Neural cell (in vitro differentiated cells): Measurements from ENCODE around the gene FOXI1.

Experiments used
- CTCF ChIP-seq: fragments of 450-650 bp; IDR thresholded peaks from 2 replicates; pipeline ENCODE4 v1.5.1; 2014; ENCODE audit warnings: antibody characterized with exemption, mild to moderate bottlenecking, moderate library complexity; ENCODE audit not compliant: poor library complexity, severe bottlenecking
- EP300 ChIP-seq: fragments of 450-650 bp; conservative IDR thresholded peaks from 2 replicates; pipeline ENCODE4 v1.6.1; 2014; ENCODE audit warnings: antibody characterized with exemption, mild to moderate bottlenecking, moderate library complexity; ENCODE audit not compliant: poor library complexity, severe bottlenecking
- MXI1 ChIP-seq: fragments of 450-650 bp; conservative IDR thresholded peaks from 2 replicates; pipeline ENCODE4 v1.6.1; 2014; ENCODE audit warnings: antibody characterized with exemption, mild to moderate bottlenecking; ENCODE audit not compliant: poor library complexity, severe bottlenecking

- peak; percentile 90 for TF ChIP-seq CTCF
- TF ChIP-seq MXI1 = no peak
- TF ChIP-seq EP300 = no peak
These were observed 5.4 kb upstream of the FOXI1 start for GRCh38 chr5:170100066-170100943.
